ENCODE data around the gene GPX3.

GPX3 gene

DNA sequence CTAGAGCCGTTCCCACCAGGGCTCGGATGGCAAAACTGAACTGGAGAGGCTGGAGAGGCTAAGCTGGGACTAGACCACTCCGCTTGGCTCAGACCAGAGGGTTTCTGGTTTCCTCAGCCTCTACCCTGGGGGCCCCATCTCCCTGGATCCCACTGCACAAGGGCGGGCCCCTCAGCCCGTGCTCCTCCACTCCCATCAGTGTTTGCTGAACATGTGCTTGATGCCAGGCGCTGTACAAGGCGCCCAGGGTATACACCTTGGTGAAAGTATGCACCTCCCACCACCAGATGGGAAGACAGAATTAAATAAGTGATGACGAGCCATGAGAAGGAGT lies 18.0 kb downstream of the GPX3 start:
- no peak overlapping the region for H3K4me3 ChIP-seq (replicated peaks; ENCODE audit: low read depth, low read length)
- TF ChIP-seq, protein P1, sequence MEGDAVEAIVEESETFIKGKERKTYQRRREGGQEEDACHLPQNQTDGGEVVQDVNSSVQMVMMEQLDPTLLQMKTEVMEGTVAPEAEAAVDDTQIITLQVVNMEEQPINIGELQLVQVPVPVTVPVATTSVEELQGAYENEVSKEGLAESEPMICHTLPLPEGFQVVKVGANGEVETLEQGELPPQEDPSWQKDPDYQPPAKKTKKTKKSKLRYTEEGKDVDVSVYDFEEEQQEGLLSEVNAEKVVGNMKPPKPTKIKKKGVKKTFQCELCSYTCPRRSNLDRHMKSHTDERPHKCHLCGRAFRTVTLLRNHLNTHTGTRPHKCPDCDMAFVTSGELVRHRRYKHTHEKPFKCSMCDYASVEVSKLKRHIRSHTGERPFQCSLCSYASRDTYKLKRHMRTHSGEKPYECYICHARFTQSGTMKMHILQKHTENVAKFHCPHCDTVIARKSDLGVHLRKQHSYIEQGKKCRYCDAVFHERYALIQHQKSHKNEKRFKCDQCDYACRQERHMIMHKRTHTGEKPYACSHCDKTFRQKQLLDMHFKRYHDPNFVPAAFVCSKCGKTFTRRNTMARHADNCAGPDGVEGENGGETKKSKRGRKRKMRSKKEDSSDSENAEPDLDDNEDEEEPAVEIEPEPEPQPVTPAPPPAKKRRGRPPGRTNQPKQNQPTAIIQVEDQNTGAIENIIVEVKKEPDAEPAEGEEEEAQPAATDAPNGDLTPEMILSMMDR (IDR thresholded peaks at IDR 0.05; ENCODE audit: low read length, missing control alignments): no peak
- no peak for DNase-seq (ENCODE audit: low read depth)

DNA sequence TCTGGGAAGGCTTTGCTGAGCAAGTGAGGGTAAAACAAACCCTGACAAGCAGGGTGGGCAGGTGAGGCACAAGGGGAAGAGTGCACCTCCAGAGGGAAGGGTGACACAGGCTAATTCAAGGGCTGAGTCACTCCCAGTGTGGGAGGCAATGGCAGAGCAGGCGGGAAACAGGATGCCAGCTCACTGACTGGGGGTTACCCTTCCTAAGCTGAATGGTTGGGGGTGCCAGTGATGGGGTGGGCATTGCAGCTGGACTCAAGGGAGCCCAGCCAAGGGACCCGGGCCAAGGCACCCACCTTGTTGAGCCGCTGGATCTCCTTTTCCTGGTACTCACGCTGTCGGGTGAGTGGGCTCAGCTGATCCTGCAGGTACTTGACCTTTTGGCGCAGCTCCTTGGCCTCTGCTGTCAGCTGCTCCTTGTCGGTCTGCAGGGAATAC lies 18.4 kb downstream of the GPX3 start:
- H3K4me3 ChIP-seq (replicated peaks; ENCODE audit: low read depth, low read length): no peak overlapping the region
- TF ChIP-seq, protein P1 (IDR thresholded peaks at IDR 0.05; ENCODE audit: low read length, missing control alignments): no peak
- DNase-seq (ENCODE audit: low read depth): peak; percentile 11

DNA sequence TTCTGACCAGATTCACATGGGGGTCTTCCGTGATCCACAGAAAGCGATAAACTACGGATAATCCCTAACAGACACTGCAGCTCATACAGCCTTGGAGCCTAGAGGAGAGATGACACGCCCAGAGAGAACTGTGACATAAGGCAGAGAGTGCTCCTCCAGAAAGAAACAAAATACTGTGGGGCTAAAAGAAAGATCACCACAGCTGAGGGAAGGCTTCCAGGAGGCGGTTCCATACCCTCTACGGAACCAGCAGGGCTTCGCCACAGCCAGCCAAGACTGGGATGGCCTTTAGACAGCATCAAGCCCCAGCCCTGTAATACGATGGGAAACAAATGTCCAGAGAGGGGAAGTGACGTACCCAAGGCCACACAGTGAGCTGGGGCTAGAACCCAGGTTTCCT lies 19.3 kb downstream of the GPX3 start:
- no peak for DNase-seq (ENCODE audit: low read depth)
- H3K4me3 ChIP-seq (replicated peaks; ENCODE audit: low read depth, low read length): no peak overlapping the region
- TF ChIP-seq, protein P1 (IDR thresholded peaks at IDR 0.05; ENCODE audit: low read length, missing control alignments): no peak

DNA sequence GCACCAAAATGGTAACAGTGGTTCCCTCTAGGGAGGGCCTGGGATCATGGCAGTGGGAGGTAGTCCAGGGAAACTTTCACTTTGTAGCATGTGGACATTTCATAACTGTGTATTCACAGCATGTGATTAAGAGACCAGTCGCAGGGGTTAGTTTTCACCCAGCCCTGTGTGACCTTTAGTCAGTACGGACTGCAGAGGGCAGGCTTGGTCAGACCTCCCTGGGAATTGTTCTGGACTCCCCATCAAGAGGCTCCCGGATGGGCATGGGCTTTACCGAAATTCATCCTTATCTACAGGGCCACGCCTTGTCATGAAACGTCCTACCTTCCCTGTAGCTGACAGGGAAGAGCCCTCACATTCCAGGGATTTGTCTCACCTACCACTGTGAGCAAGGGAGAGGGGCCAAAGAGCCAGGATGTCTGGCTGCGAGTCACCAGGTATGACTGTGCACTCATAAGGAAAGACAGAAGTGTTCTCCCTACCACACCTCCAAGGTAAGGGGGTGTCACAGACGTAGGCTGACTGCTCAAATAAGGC lies 19.9 kb downstream of the GPX3 start:
- H3K4me3 ChIP-seq (replicated peaks; ENCODE audit: low read depth, low read length): no peak overlapping the region
- TF ChIP-seq, protein P1 (IDR thresholded peaks at IDR 0.05; ENCODE audit: low read length, missing control alignments): no peak
- peak; percentile 8 for DNase-seq (ENCODE audit: low read depth)

DNA sequence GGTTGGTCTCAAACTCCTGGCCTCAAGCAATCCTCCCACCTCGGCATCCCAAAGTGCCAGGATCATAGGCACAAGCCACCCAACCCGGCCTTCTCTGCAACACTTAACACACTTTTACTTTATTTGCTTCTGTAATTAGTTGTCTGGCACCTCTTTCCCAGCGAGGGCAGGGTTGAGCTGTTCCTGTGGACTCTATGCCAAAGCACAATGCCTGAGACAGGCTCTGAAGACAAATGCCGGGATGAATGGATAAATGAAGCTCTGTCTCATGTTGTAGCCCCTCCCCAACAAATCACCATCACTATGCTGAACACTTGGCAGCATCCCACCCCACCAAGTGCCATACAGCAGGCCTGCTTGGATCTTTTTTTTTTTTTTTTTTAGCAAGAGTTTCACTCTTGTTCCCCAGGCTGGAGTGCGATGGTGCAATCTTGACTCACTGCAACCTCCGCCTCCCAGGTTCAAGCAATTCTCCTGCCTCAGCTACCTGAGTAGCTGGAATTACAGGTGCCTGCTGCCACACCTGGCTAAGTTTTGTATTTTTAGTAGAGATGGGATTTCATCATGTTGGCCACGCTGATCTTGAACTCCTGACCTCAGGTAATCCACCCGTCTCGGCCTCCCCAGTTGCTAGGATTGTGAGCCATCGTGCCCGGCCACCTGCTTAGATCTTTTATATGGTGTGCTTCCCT lies 21.3 kb downstream of the GPX3 start:
- TF ChIP-seq, protein P1 (IDR thresholded peaks at IDR 0.05; ENCODE audit: low read length, missing control alignments): no peak

DNA sequence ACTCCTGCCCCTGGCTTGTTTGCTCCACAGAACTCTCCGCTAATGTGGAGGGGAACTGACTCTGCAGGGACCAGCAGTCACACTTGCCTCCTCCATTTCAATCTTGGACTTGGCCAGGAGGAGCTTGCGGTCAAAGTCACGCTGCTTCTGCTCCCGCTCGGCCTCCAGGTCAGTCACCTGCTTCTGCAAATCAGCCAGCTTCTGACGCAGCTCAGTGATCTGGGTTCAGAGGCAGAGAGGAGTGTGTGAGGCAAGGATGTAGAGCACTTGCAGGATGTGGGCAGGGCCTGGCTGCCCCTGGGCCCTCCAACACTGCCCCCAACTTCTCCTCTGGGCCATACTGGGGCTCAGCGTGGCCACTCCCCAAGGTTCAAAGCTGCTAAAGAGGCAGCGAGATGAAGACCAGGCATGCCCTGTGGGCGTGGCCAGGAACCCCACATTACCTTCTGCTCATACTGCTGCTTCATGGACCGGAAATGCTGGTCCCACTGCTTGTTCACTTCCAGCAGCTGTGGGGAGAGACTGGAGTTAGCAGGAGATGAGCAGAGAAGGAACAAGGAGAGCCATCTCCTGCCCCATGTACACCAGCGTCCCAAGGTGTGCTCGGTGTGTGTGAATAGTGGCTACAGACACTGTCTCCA lies 22.2 kb downstream of the GPX3 start:
- TF ChIP-seq, protein P1 (IDR thresholded peaks at IDR 0.05; ENCODE audit: low read length, missing control alignments): no peak
- H3K4me3 ChIP-seq (replicated peaks; ENCODE audit: low read depth, low read length): no peak overlapping the region
- no peak for DNase-seq (ENCODE audit: low read depth)

More for the DNA sequence above, 21.3 kb downstream of the GPX3 start:
- H3K4me3 ChIP-seq (replicated peaks; ENCODE audit: low read depth, low read length): no peak overlapping the region
- DNase-seq (ENCODE audit: low read depth): no peak

Measured in fibroblast of pulmonary artery (primary cell).